Retinal pigment epithelial cell (primary cell): ENCODE results near the gene NR4A3.

Source experiments
- DNase-seq: peaks from one replicate; pipeline ENCODE4 v3.0.0-alpha.2; 2010; ENCODE audit warnings: low read depth
- H3K4me3 ChIP-seq: 2 replicates; pipeline ENCODE4 v1.5.1; 2011; ENCODE audit warnings: mild to moderate bottlenecking, low read length, control low read depth, moderate library complexity
- CTCF ChIP-seq: conservative IDR thresholded peaks from 2 replicates; pipeline ENCODE4 v1.5.1; 2011; ENCODE audit warnings: low read depth, low read length, control low read depth, inconsistent platforms

The NR4A3 gene

GRCh38 chr9:99820685-99821395 lies 845 bp upstream of the NR4A3 start:
- peak; percentile 51 for DNase-seq
- H3K4me3 ChIP-seq, result peak overlapping the region; percentile 83
- no peak for TF ChIP-seq CTCF

GRCh38 chr9:99822109-99822805 lies 572 bp downstream of the NR4A3 start:
- no peak for TF ChIP-seq CTCF
- no peak for DNase-seq
- peak overlapping the region; percentile 83 for H3K4me3 ChIP-seq

- peak overlapping the region; percentile 83 for H3K4me3 ChIP-seq
- no peak for DNase-seq
Observed at GRCh38 chr9:99822806-99823591, 1.3 kb downstream of the NR4A3 start.

GRCh38 chr9:99823681-99824377 lies 2.1 kb downstream of the NR4A3 start:
- no peak for DNase-seq
- TF ChIP-seq CTCF, result no peak

More at GRCh38 chr9:99822806-99823591, 1.3 kb downstream of the NR4A3 start:
- TF ChIP-seq CTCF, result peak; percentile 1

GRCh38 chr9:99824378-99825171 lies 2.9 kb downstream of the NR4A3 start:
- peak overlapping the region; percentile 83 for H3K4me3 ChIP-seq
- peak; percentile 80 for TF ChIP-seq CTCF
- DNase-seq, result no peak

More at GRCh38 chr9:99823681-99824377, 2.1 kb downstream of the NR4A3 start:
- peak overlapping the region; percentile 83 for H3K4me3 ChIP-seq
